Measurements from ENCODE around the gene PDE9A.

Gene PDE9A

DNA sequence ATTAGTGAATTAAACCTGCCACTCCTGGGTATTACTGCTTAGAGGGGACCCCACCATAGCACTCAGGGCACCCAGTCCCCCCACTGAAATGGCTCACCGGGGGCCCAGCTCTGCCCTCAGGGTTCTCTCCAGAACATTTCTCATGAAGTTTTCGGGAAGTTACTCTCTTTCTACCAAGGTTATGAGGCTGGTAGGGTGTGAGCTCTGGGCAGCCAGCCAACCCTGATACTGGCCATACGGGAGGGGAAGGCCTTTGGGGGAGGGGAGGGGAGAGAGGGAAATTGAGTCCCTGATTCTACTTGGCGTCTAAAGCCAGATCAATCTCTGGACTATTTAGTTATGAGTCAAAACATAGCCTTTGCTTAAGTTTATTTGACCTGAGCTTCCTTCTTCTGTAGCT lies 12.9 kb upstream of the PDE9A start:
- H3K4me2 ChIP-seq (ENCODE audit: insufficient read depth, low read length): no peak overlapping the region
- no peaks in the 10 kb centered on the region for H3K4me1 ChIP-seq (ENCODE audit: insufficient read depth, low read length)
- 0 out of 2 replicates have a peak, but pooled peaks cover 3% of the 10 kb centered on the region for H4K20me1 ChIP-seq (ENCODE audit: insufficient read depth, low read length)
- H3K27ac ChIP-seq (ENCODE audit: low read length): no peak overlapping the region
- H3K9me3 ChIP-seq (ENCODE audit: insufficient read depth, low read length, severe bottlenecking): no peaks in the 10 kb centered on the region
- no peaks in the 10 kb centered on the region for H3K27me3 ChIP-seq (ENCODE audit: insufficient read depth, low read length, poor library complexity)
- H3K9ac ChIP-seq (ENCODE audit: low read depth, low read length): no peak overlapping the region
- H2AFZ ChIP-seq (ENCODE audit: low read depth, low read length): no peak overlapping the region
- ATAC-seq (ENCODE audit: insufficient read depth, low read depth) (no peak), DNase-seq (no peak)
- H3K79me2 ChIP-seq (ENCODE audit: insufficient read depth, low read length): no peaks in the 10 kb centered on the region
- no peak overlapping the region for H3K4me3 ChIP-seq (ENCODE audit: low read depth in 1 of 2, low read length in 2 of 2)
- no peak for TF ChIP-seq CTCF (IDR thresholded peaks at IDR 0.05; ENCODE audit: borderline replicate concordance, extremely low read depth, low read length, poor library complexity, severe bottlenecking)
- TF ChIP-seq EZH2 (IDR thresholded peaks at IDR 0.05; ENCODE audit: borderline replicate concordance, low read depth, low read length, severe bottlenecking): no peak
- H3K36me3 ChIP-seq (ENCODE audit: insufficient read depth, low read length): no peaks in the 10 kb centered on the region

GRCh38 chr21:42641311-42642218 lies 11.9 kb upstream of the PDE9A start:
- Histone ChIP-seq H3K9ac (ENCODE audit: low read depth, low read length) (no peak overlapping the region), H3K79me2 (ENCODE audit: insufficient read depth, low read length) (no peaks in the 10 kb centered on the region), H3K36me3 (ENCODE audit: insufficient read depth, low read length) (no peaks in the 10 kb centered on the region), H3K27ac (ENCODE audit: low read length) (no peak overlapping the region), H3K4me1 (ENCODE audit: insufficient read depth, low read length) (no peaks in the 10 kb centered on the region), H2AFZ (ENCODE audit: low read depth, low read length) (no peak overlapping the region), H3K27me3 (ENCODE audit: insufficient read depth, low read length, poor library complexity) (no peaks in the 10 kb centered on the region), H3K4me3 (ENCODE audit: low read depth in 1 of 2, low read length in 2 of 2) (no peak overlapping the region), H3K4me2 (ENCODE audit: insufficient read depth, low read length) (no peak overlapping the region), H4K20me1 (ENCODE audit: insufficient read depth, low read length) (0 out of 2 replicates have a peak, but pooled peaks cover 3% of the 10 kb centered on the region), H3K9me3 (ENCODE audit: insufficient read depth, low read length, severe bottlenecking) (no peaks in the 10 kb centered on the region)
- TF ChIP-seq CTCF (IDR thresholded peaks at IDR 0.05; ENCODE audit: borderline replicate concordance, extremely low read depth, low read length, poor library complexity, severe bottlenecking) (no peak), EZH2 (IDR thresholded peaks at IDR 0.05; ENCODE audit: borderline replicate concordance, low read depth, low read length, severe bottlenecking) (no peak)
- DNase-seq: no peak
- no peak for ATAC-seq (ENCODE audit: insufficient read depth, low read depth)

GRCh38 chr21:42642219-42642745 lies 11.1 kb upstream of the PDE9A start:
- Histone ChIP-seq H3K27me3 (ENCODE audit: insufficient read depth, low read length, poor library complexity) (no peaks in the 10 kb centered on the region), H3K9me3 (ENCODE audit: insufficient read depth, low read length, severe bottlenecking) (no peaks in the 10 kb centered on the region), H3K79me2 (ENCODE audit: insufficient read depth, low read length) (no peaks in the 10 kb centered on the region), H3K4me3 (ENCODE audit: low read depth in 1 of 2, low read length in 2 of 2) (no peak overlapping the region), H3K4me2 (ENCODE audit: insufficient read depth, low read length) (no peak overlapping the region), H3K9ac (ENCODE audit: low read depth, low read length) (no peak overlapping the region), H3K4me1 (ENCODE audit: insufficient read depth, low read length) (no peaks in the 10 kb centered on the region), H3K36me3 (ENCODE audit: insufficient read depth, low read length) (no peaks in the 10 kb centered on the region), H2AFZ (ENCODE audit: low read depth, low read length) (no peak overlapping the region), H4K20me1 (ENCODE audit: insufficient read depth, low read length) (0 out of 2 replicates have a peak, but pooled peaks cover 3% of the 10 kb centered on the region), H3K27ac (ENCODE audit: low read length) (no peak overlapping the region)
- DNase-seq (no peak), ATAC-seq (ENCODE audit: insufficient read depth, low read depth) (no peak)
- TF ChIP-seq CTCF (IDR thresholded peaks at IDR 0.05; ENCODE audit: borderline replicate concordance, extremely low read depth, low read length, poor library complexity, severe bottlenecking) (no peak), EZH2 (IDR thresholded peaks at IDR 0.05; ENCODE audit: borderline replicate concordance, low read depth, low read length, severe bottlenecking) (no peak)

All from DND-41 (cell line).